Duodenal mucosa (tissue), 2 donors: ENCODE results near the gene SLC6A7.
A peak's percentile ranks its signal among the peaks of the same experiment; 100 is the strongest.

Experiments used
- H3K27ac ChIP-seq: one replicate; pipeline ENCODE4 v1.7.0; 2013; ENCODE audit warnings: low read depth, low read length
- H3K27me3 ChIP-seq, 2 donors: one replicate each; pipeline ENCODE4 v1.7.0; 2013; ENCODE audit warnings: low read length in 2 of 2, control low read depth in 1 of 2; ENCODE audit not compliant: insufficient read depth in 2 of 2, control insufficient read depth in 1 of 2
- H3K36me3 ChIP-seq, 2 donors: one replicate each; pipeline ENCODE4 v1.7.0; 2013; ENCODE audit warnings: low read length in 2 of 2, control low read depth in 1 of 2; ENCODE audit not compliant: insufficient read depth in 2 of 2, control insufficient read depth in 1 of 2
- H3K4me1 ChIP-seq, 2 donors: one replicate each; pipeline ENCODE4 v1.7.0; 2013; ENCODE audit warnings: low read length in 2 of 2, control low read depth in 1 of 2; ENCODE audit not compliant: insufficient read depth in 2 of 2, control insufficient read depth in 1 of 2
- H3K4me3 ChIP-seq, 2 donors: one replicate each; pipeline ENCODE4 v1.7.0; 2013; ENCODE audit warnings: low read length in 2 of 2, low read depth in 1 of 2
- H3K9ac ChIP-seq, 2 donors: one replicate each; pipeline ENCODE4 v1.7.0; 2013; ENCODE audit warnings: low read length in 2 of 2, low read depth in 1 of 2
- H3K9me3 ChIP-seq, 2 donors: one replicate each; pipeline ENCODE4 v1.7.0; 2013; ENCODE audit warnings: low read length in 2 of 2, control low read depth in 1 of 2; ENCODE audit not compliant: control insufficient read depth in 1 of 2

The SLC6A7 gene

GRCh38 chr5:150189728-150190502 lies at the start of gene SLC6A7:
SLC6A7 (plus strand) TSS chr5:150190062; CDS start chr5:150190328, 266 bp downstream.
- Histone ChIP-seq H3K27me3 (no peaks in the 10 kb centered on the region), H3K27ac (no peak within 1 kb of the TSS), H3K4me3 (peak within 1 kb of the TSS; percentile 42 to 43), H3K9ac (peak within 1 kb of the TSS in 1 of 2 donors; percentile 32), H3K36me3 (no peaks in the 10 kb centered on the region), H3K4me1 (peaks cover 41 to 44% of the 10 kb centered on the region in 2 donors), H3K9me3 (no peaks in the 10 kb centered on the region)

DNA sequence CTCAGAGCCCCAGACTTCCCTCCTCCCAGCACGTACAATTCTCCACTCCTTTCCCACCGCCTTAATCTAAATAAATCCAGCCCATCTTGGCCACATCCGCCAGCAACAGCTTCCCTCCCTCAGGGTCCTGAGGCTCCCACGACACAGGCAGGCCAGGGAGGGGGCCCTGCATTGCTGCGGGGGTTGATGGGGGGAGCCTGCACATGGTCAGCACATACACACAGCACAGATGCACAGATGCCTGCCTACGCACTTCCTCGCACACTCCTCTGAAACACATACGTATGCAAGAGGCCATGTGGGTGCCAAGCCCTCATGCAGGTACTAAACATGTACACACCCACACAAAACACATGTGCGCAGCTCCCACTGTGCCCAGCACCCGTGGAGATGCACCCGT lies 49.0 kb upstream of the SLC6A7 start:
- H3K4me3 ChIP-seq, result no peak overlapping the region
- peak overlapping the region; percentile 75 for H3K27ac ChIP-seq
- no peaks in the 10 kb centered on the region for H3K27me3 ChIP-seq
- no peaks in the 10 kb centered on the region for H3K36me3 ChIP-seq
- H3K4me1 ChIP-seq, result peaks cover 24 to 51% of the 10 kb centered on the region in 2 donors
- H3K9ac ChIP-seq, result no peak overlapping the region
- H3K9me3 ChIP-seq, result no peaks in the 10 kb centered on the region

DNA sequence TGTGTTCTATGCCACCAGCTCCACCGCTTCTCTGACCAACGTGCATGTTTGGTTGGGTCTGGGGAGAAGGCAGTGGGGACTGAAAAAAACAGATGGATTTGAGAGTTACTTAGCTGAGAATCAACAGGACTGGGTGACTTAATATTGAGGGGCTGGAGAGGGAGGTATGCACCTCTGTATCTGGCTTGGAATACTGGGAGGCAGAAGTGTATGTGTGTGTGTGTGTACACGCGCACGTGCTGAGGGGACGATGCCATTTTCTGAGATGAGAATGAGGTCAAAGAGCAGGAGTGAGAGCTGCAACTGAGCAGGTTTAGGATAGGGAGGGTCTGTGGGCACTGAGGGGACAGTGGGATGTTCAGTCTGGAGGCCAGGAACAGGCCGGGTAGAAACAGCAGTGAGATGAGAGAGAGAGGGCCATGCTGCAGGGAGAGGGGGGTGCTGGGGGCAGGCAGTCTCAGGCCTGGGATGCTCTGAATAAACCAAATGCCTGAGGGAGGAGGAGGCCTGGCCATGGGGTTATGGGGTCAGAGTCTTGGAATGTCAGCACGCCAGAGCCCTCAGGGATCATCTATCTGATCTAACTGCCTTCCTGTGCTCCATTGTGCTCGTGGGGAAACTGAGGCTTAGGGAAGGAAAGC lies 48.2 kb upstream of the SLC6A7 start:
- no peaks in the 10 kb centered on the region for H3K27me3 ChIP-seq
- peaks cover 24 to 47% of the 10 kb centered on the region in 2 donors for H3K4me1 ChIP-seq
- no peaks in the 10 kb centered on the region for H3K36me3 ChIP-seq
- no peak overlapping the region for H3K9ac ChIP-seq
- H3K27ac ChIP-seq, result peak overlapping the region; percentile 37
- H3K4me3 ChIP-seq, result no peak overlapping the region
- no peaks in the 10 kb centered on the region for H3K9me3 ChIP-seq

DNA sequence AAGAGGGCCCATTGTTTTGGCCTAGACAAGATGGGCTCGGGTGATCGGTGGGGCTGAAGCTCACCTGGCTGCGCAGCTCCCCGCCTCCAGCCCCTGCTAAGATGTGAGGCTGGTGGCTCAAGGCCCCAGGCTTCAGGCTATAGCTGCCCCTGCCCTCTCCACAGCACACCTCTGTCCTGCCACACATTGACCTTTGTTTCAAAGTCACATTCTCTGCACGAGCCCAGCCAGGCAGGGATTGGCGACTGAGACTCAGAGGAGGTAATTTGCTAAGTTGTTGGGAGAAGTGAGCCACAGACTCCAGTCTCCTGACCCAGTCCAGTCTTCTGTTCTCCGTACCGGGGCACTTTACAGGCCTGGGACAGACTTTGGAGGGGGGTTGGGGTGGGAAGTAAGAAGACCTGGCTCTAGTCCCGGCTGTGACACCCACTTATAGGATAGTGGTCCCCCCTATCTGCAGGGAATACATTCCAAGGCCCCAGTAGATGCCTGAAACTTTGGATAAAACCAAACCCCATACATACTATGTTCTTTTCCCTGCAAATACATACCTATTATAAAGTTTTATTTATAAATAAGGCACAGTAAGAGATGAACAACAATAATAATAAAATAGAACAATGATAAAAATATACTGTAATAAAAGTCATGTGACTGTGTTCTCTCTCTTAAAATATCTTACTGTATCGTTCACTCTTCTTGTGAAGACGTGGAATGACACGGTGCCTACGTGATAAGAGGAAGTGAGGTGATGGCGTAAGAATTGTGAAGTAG lies 47.5 kb upstream of the SLC6A7 start:
- Histone ChIP-seq H3K4me3 (no peak overlapping the region), H3K9ac (no peak overlapping the region), H3K27ac (peak overlapping the region; percentile 58), H3K27me3 (no peaks in the 10 kb centered on the region), H3K4me1 (peaks cover 20 to 41% of the 10 kb centered on the region in 2 donors), H3K9me3 (no peaks in the 10 kb centered on the region), H3K36me3 (no peaks in the 10 kb centered on the region)

GRCh38 chr5:150142959-150143349 lies 46.9 kb upstream of the SLC6A7 start:
- Histone ChIP-seq H3K9ac (no peak overlapping the region), H3K9me3 (no peaks in the 10 kb centered on the region), H3K36me3 (no peaks in the 10 kb centered on the region), H3K4me1 (peaks cover 14 to 35% of the 10 kb centered on the region in 2 donors), H3K27me3 (no peaks in the 10 kb centered on the region), H3K27ac (peak overlapping the region; percentile 58), H3K4me3 (no peak overlapping the region)

DNA sequence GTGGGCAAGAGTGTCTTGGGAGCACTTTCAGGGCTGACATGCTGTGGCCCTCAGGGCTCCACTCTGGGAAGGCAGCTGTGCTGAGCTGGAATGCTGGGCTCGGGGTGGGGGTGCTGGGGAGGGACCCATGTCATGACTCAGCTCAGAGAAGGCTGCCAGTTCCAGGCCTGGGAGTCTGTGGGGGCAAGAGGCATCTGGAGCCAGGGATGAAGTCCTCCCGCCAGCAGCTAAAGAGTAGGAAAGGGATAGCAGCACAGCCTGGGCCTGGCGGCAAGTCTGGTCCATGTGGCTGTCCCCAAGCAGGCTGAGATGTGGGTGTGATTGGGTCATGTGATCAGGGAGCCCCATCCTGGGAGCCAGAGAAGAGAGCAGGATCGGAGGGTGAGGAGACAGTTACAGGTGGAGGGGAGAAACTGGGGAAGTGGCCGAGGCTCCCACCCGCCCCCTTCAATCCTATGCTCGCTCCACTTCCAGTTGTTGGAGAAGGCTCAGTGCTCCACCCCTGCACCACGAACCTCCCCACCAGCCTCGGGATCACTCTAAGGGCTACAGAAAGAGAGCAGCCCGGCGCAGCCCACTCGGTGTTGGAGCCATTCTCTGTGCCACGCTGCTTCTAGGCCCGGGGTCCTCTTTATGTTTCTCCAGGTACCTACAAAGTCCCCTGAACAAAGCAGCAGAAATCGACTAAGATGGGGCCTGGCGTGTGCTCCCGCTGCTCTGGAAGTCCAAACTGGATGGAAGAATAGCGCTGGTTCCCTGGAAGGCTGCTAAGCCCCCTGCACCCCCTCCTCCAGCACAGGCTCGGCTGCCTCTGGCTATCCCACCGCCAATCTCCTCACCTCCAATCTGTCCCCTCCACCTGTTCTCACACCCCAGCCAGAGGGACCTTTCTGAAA lies 46.3 kb upstream of the SLC6A7 start:
- Histone ChIP-seq H3K36me3 (no peaks in the 10 kb centered on the region), H3K27me3 (no peaks in the 10 kb centered on the region), H3K4me1 (peaks cover 10 to 32% of the 10 kb centered on the region in 2 donors), H3K9ac (no peak overlapping the region), H3K4me3 (no peak overlapping the region), H3K27ac (peak overlapping the region; percentile 58), H3K9me3 (no peaks in the 10 kb centered on the region)

DNA sequence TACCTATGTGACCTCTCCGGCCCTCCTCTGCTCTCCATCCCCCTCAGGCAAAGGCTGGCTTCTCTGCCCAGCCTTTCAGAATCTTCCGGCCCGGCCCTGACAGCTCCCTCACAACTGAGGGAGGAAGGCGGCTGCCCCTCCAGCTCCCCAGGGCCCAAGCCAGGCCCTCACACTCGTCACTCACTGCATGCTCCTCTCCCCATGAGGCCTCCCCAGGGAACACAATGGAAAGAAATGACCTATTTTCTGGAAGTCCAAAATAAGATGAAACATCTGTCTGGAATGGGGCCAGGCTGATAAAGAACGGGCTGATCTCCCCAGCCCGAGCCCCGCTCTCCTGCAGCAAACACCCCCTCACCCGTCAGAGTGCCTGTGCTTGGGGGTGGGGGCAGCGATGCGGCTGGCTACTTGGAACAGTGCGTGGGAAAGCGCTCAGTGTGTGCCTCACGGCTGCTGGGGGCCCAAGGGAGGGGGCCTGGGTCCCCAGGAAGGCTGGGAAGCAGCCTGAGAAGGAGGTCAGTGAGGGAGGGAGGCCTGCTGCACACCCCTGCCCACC lies 45.5 kb upstream of the SLC6A7 start:
- Histone ChIP-seq H3K27me3 (no peaks in the 10 kb centered on the region), H3K36me3 (no peaks in the 10 kb centered on the region), H3K9me3 (no peaks in the 10 kb centered on the region), H3K4me1 (peaks cover 10 to 32% of the 10 kb centered on the region in 2 donors), H3K27ac (peak overlapping the region; percentile 58), H3K9ac (no peak overlapping the region), H3K4me3 (no peak overlapping the region)

DNA sequence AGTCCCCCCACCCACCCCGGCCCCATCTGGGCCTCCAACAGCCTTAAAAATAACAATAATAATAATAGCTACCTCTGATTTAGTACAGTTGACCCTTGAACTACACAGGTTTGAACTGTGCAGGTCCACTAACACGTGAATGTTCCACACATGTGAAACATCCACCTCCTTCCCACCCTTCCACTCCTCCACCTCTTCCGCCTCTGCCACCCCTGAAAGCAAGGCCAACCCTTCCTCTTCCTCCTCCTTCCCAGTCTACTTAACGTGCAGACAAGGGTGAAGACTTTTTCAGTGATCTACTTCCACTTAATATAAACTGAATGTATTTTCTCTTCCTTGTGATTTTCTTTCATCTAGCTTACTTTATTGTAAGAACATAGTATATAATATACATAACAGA lies 45.0 kb upstream of the SLC6A7 start:
- H3K9ac ChIP-seq, result no peak overlapping the region
- peaks cover 10 to 30% of the 10 kb centered on the region in 2 donors for H3K4me1 ChIP-seq
- H3K9me3 ChIP-seq, result no peaks in the 10 kb centered on the region
- H3K4me3 ChIP-seq, result no peak overlapping the region
- H3K36me3 ChIP-seq, result no peaks in the 10 kb centered on the region
- H3K27me3 ChIP-seq, result no peaks in the 10 kb centered on the region
- H3K27ac ChIP-seq, result no peak overlapping the region

GRCh38 chr5:150146235-150146634 lies 43.6 kb upstream of the SLC6A7 start:
- no peak overlapping the region for H3K27ac ChIP-seq
- no peak overlapping the region for H3K9ac ChIP-seq
- peaks cover 6 to 17% of the 10 kb centered on the region in 2 donors for H3K4me1 ChIP-seq
- H3K9me3 ChIP-seq, result no peaks in the 10 kb centered on the region
- H3K36me3 ChIP-seq, result no peaks in the 10 kb centered on the region
- no peak overlapping the region for H3K4me3 ChIP-seq
- no peaks in the 10 kb centered on the region for H3K27me3 ChIP-seq
